Subcutaneous abdominal adipose tissue (tissue), 5 donors: Measurements from ENCODE around the gene HMCES.
A peak's percentile ranks its signal among the peaks of the same experiment; 100 is the strongest.
"Not testable (repeated sequence)": the region's sequence is repeated elsewhere in the genome, so short reads cannot be mapped to it uniquely, and the experiment has no call there.

ENCODE experiments used
- H3K27ac ChIP-seq: one replicate; pipeline ENCODE4 v1.7.0; 2013; ENCODE audit warnings: low read depth, mild to moderate bottlenecking, inconsistent platforms, low read length, moderate library complexity
- H3K27me3 ChIP-seq, 5 donors: one replicate each; pipeline ENCODE4 v1.7.0; 2013; ENCODE audit warnings: low read length in 5 of 5, inconsistent platforms in 1 of 5; ENCODE audit not compliant: control insufficient read depth in 5 of 5, insufficient read depth in 4 of 5
- H3K36me3 ChIP-seq, 5 donors: one replicate each; pipeline ENCODE4 v1.7.0; 2013; ENCODE audit warnings: low read length in 5 of 5; ENCODE audit not compliant: control insufficient read depth in 5 of 5, insufficient read depth in 5 of 5
- H3K4me1 ChIP-seq, 5 donors: one replicate each; pipeline ENCODE4 v1.7.0; 2013; ENCODE audit warnings: low read length in 5 of 5, mild to moderate bottlenecking in 3 of 5, moderate library complexity in 1 of 5; ENCODE audit not compliant: control insufficient read depth in 5 of 5, insufficient read depth in 5 of 5
- H3K4me3 ChIP-seq, 5 donors: one replicate each; pipeline ENCODE4 v1.7.0; 2013; ENCODE audit warnings: low read length in 5 of 5, low read depth in 1 of 5
- H3K9ac ChIP-seq, 5 donors: one replicate each; pipeline ENCODE4 v1.7.0; 2013; ENCODE audit warnings: low read length in 5 of 5, mild to moderate bottlenecking in 4 of 5, moderate library complexity in 3 of 5
- H3K9me3 ChIP-seq, 5 donors: one replicate each; pipeline ENCODE4 v1.7.0; 2013; ENCODE audit warnings: low read length in 5 of 5; ENCODE audit not compliant: control insufficient read depth in 5 of 5
- donor health status: healthy.
- donor health status: healthy.
- donor health status: healthy.
- donor health status: healthy.
- donor health status: healthy.

HMCES gene

DNA sequence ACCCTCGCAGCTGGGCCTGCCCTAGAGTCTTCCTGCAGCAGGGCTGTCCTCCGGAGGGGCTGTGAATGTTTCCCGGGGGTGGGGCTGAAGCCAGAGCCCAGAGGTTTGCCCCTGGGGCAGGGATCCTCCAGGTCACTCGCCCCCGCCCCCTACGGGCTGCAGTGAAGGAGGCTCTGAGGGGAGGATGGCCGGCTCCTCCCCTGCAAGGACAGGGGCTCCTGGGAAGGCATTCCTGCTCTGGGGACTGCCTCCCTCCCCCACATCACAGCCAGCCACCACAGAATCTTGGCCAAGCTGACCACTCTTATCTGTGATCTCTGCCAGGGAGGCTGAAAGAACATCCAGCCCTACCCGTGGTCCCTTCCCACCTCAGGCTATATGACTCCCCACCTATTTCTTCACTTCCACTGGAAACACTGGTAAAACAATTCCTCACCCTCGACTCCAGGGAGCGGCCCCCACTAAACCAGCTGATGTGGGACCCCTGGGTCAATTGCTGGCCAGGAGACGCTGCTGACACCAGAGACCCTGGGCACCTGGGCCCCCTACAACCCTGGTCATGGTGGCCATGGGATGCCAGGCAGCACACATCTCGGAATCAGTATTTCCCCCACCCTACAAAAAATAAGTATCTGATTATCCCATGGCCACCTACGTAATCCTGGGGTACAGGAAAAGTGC lies 66.0 kb downstream of the HMCES start:
- H3K36me3 ChIP-seq, result no peaks in the 10 kb centered on the region
- peak overlapping the region in 2 of 5 donors; percentile 58 to 62 for H3K4me3 ChIP-seq
- no peaks in the 10 kb centered on the region for H3K27me3 ChIP-seq
- H3K9me3 ChIP-seq, result no peaks in the 10 kb centered on the region
- H3K27ac ChIP-seq, result no peak overlapping the region
- H3K4me1 ChIP-seq, result peaks cover 0 to 53% (median 32%) of the 10 kb centered on the region in 5 donors
- peak overlapping the region in 1 of 5 donors; percentile 64 for H3K9ac ChIP-seq

DNA sequence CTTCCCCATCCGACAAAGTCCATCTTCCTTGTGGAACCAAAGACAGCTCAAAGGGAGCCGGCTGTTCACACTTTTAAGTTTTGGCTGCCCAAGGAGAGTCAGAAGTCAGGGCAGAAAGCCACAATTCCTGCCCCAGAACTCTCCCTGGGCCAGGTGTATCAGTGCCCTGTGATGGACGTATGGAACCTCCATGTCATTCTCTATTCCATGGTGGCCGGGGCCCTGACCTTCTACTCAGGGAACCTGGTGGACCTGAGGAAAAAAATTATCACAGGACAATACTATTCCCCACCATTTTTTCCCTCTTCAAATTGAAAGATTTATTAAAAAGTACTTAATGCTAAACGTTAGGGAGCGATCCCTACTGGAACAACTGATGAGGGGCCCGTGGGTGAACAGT lies 66.6 kb downstream of the HMCES start:
- no peaks in the 10 kb centered on the region for H3K27me3 ChIP-seq
- H3K4me1 ChIP-seq, result peaks cover 0 to 56% (median 32%) of the 10 kb centered on the region in 5 donors
- H3K9me3 ChIP-seq, result no peaks in the 10 kb centered on the region
- H3K9ac ChIP-seq, result no peak overlapping the region
- H3K4me3 ChIP-seq, result no peak overlapping the region
- H3K27ac ChIP-seq, result no peak overlapping the region
- H3K36me3 ChIP-seq, result no peaks in the 10 kb centered on the region

DNA sequence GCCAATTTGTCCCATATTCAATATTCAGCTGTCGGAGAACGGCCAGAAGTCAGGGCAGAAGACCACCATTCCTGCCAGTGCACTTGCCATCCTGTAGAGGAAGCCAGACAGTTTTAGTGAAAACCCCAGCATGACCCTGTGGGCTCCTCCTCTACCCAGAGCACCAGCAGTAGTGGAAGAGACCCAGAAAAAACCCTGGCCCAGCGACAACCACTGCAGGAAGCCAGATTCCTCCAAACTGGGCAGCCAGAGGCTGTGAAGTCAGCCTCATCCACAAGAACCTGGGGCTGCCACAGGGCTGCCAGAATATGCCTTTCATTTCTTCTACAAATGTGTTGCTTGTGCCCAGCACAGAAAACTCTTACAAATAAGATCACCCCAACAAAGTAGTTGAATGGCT lies 67.3 kb downstream of the HMCES start:
- H3K4me3 ChIP-seq, result no peak overlapping the region

DNA sequence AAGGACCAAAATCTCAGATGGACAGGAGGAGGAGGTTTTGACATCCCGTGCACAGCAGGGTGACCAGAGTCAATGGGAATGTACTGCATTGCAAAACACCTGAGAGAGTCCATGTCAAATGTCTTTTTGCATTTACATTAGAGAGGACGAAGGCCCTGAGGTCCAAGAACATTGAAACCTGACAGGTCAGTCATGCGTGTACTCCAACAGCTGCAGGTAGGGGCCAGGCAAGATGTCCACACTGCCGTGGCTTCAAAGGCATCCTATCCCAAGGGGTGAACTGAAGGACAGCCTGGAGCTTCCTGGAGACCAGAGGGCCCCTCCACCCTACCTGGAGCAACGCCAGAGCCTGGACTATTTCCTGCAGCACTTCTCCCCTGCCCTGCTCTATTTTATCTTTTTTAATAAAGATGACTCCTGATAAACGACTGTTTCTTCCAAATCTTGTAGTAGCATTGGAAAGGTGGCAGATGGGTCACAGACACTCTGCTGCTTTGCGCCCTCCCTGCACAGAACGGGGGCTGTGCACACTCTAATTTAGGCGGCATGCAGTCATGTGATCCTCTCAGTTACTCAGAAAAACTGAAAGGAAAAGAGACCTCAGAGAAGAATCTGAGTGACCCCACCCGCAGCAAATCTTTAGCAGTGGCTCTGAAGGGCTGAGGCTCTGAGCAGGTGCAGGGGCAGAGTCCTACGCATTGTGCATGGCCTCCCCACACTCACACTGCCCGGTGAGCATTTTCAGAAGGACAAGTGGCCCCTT lies 68.2 kb downstream of the HMCES start:
- no peaks in the 10 kb centered on the region for H3K9me3 ChIP-seq
- H3K9ac ChIP-seq, result no peak overlapping the region
- H3K4me1 ChIP-seq, result peaks cover 0 to 50% (median 32%) of the 10 kb centered on the region in 5 donors
- H3K27me3 ChIP-seq, result no peaks in the 10 kb centered on the region
- no peak overlapping the region for H3K27ac ChIP-seq
- H3K4me3 ChIP-seq, result peak overlapping the region in 2 of 5 donors; percentile 6 to 18
- H3K36me3 ChIP-seq, result no peaks in the 10 kb centered on the region

More for the DNA sequence above, 67.3 kb downstream of the HMCES start:
- H3K27me3 ChIP-seq, result no peaks in the 10 kb centered on the region
- peaks cover 0 to 56% (median 32%) of the 10 kb centered on the region in 5 donors for H3K4me1 ChIP-seq
- no peak overlapping the region for H3K27ac ChIP-seq
- no peaks in the 10 kb centered on the region for H3K36me3 ChIP-seq
- H3K9me3 ChIP-seq, result no peaks in the 10 kb centered on the region
- H3K9ac ChIP-seq, result no peak overlapping the region

DNA sequence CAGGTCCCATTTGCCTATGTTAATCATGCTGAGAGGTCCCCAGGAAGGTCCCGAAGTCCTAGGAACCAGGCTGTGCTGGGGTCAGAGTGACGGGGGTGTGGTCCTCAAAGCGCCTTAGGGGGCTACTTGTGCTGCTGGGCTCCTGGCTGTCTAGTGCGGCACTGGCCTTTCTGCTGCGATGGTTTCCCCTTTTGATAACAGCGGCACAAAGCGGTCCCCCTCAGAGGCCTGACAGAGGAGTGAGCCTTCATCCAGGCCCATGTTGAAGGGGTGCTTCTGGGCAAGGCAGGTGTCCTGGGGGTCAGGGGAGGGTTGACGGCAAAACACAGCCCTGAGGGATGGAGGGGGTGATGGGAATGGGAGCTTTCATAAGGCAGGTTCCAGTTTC lies 68.8 kb downstream of the HMCES start:
- Histone ChIP-seq H3K4me1 (peaks cover 0 to 49% (median 32%) of the 10 kb centered on the region in 5 donors), H3K36me3 (no peaks in the 10 kb centered on the region), H3K4me3 (no peak overlapping the region), H3K27me3 (no peaks in the 10 kb centered on the region), H3K27ac (no peak overlapping the region), H3K9ac (no peak overlapping the region), H3K9me3 (no peaks in the 10 kb centered on the region)

DNA sequence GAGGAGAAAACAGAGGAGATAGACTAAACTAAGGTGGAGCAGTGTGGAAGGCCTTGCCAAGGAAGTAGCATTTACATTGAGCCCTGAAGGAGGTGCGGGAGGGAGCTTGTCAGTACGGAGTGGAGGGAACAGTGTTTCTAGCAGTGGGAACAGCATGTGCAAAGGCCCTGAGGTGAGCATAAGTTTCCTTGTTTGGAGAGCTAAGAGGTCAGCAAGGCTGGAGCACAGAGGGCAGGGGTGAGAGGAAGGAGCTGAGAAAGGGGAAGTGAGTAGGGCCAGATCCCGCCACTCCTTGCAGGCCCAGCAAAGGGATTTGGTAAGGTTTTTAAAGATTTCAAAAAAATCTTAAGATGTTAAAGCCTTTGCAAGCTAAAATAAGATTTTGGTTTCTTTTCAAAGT lies 70.1 kb downstream of the HMCES start:
- Histone ChIP-seq H3K36me3 (no peaks in the 10 kb centered on the region), H3K9me3 (no peaks in the 10 kb centered on the region), H3K27ac (no peak overlapping the region), H3K9ac (no peak overlapping the region), H3K4me1 (peaks cover 0 to 57% (median 32%) of the 10 kb centered on the region in 5 donors), H3K4me3 (no peak overlapping the region), H3K27me3 (no peaks in the 10 kb centered on the region)

DNA sequence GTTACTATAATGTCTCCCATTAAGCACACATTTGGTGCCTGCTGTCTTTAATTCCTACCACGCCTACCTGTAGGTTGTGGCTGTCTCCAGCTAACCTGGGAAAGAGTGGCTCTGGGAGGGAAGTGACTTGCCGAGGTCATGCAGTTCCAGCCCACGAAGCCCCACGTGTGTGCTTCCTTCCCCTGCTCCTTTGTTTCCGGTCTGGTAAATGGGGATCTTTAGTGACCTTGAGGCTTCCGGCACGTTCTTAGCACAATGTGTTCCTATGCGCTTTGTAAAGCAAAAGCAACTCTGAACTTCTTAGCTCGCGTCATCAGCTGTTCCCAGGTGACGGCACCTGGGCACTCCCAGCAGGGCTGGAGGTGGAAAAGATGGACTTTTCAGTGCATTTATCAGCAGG lies 70.5 kb downstream of the HMCES start:
- H3K9ac ChIP-seq, H3K27me3 ChIP-seq, H3K4me3 ChIP-seq, H3K36me3 ChIP-seq, H3K27ac ChIP-seq, H3K9me3 ChIP-seq: not testable (repeated sequence)
- peaks cover 0 to 57% (median 27%) of the 10 kb centered on the region in 5 donors for H3K4me1 ChIP-seq

DNA sequence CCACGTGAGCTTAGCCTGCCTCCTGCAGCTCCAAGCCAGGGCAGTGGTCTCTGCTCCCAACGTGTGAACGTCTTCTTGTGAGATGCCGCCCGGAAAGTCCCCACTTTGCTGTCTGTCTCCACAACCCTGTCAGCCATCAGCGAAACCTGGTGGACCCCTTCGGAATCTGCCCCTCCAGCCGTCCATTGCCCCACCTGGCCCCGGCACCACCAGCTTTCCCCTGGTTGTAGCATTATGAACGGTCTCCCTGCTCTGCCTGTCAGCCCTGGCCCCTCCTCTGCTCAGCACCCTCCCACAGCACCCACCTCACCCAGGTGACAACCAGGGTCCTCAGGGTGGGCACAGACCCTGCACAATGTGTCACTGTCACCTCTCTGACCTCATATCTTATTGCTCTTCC lies 71.1 kb downstream of the HMCES start:
- Histone ChIP-seq H3K4me3 (no peak overlapping the region), H3K9ac (no peak overlapping the region), H3K27me3 (no peaks in the 10 kb centered on the region), H3K9me3 (no peaks in the 10 kb centered on the region), H3K36me3 (no peaks in the 10 kb centered on the region), H3K4me1 (peaks cover 0 to 55% (median 24%) of the 10 kb centered on the region in 5 donors), H3K27ac (no peak overlapping the region)

DNA sequence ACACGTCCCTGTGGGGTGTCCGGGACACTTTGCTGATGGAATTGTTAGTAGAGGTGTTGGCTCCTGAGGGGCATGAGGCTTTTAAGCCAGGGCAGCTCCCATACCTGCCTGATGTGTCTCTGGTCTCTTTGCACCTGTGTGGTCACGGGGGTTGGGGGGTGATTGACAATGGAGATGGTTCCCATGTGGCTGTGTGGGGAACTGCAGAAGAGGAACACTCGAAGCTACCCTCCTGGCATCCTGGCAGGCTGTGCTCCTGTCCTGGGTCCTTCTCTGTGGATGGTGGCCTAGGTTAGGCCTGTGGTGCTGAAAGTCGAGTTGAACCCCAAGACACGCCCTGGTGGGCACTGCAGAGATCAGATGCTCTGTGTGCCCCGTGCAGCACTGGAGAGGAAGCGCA lies 73.4 kb downstream of the HMCES start:
- Histone ChIP-seq H3K9me3 (no peaks in the 10 kb centered on the region), H3K27ac (no peak overlapping the region), H3K4me3 (no peak overlapping the region), H3K27me3 (no peaks in the 10 kb centered on the region), H3K4me1 (peaks cover 0 to 43% (median 18%) of the 10 kb centered on the region in 5 donors), H3K9ac (no peak overlapping the region), H3K36me3 (no peaks in the 10 kb centered on the region)
